ENCODE data around the gene SERPINB10. TPM values are rescaled to one million over a fixed set of nuclear protein-coding genes. Genes with fewer than 3 reads are reported as not detected.

Gene SERPINB10
- total and polyA plus RNA-seq, 2 of the 8 experiments (the other 6 are each of a cell fraction or from before 2014, with no cell fraction given), result not detected

DNA sequence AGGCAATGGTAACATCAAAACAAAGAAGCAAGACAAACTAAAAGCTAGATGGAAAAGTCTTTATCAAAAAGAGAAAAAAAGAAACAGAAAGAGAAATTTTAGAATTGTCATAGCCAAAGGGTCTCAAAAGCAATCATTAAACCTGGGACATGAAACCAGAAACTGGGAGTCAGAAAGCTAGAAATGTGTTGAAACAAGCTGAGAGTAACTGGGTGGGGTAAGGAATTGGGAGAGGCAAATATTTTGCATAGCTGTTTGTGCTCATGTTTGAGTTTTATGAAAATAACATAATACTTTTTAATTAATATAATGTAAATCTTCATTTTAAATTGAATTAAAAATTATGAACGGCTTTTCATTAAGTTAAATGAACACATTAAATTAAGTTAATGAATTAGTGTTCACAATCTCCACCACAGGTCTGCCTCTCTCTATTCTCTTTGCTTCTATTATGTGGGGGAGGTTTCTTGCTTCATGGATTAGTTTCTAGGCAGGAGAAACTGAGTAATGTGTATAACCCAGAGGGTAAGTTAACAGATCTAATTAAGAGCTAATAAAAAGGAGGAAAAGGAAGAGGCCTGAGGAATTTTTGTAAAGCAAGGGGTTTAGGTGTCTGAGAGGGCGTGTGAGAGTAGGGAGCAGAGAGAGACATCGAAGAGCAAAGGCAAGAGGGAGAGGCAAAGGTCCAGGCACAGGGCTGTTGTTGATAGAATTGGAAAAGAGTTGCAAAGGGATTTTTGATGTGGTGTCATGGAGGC is 40.2 kb upstream of the SERPINB10 start (continued):
- TF ChIP-seq CEBPB (IDR thresholded peaks at IDR 0.05; ENCODE audit: low read depth, low read length) (no peak), SRF (IDR thresholded peaks at IDR 0.05; ENCODE audit: low read depth, low read length) (no peak), RXRA (IDR thresholded peaks at IDR 0.05; ENCODE audit: insufficient read depth, low read depth, low read length) (no peak), BRCA1 (IDR thresholded peaks at IDR 0.05; ENCODE audit: low read depth, low read length) (no peak)

Data from H1 (cell line).